ENCODE results near the gene C7orf57.

Gene C7orf57

DNA sequence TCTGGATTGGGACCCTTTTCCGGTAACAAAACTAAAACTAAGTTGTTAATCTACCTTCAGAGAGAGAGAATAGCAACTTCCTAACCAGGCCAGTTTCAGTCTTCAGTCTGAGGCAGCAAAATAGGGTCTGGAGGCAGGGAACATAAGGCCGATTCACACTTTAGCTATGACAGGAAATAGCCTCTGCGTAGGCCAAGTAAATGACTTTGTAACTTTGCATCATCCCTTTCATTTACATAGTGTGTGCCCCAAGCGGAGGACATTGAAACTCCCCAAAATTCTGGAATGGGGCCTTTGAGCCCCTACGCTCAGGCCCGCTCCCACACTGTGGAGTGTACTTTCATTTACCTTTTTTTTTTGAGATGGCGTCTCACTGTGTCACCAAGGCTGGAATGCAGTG lies 52.0 kb downstream of the C7orf57 start:
- peaks cover 48% of the 10 kb centered on the region for H3K4me1 Mint-ChIP-seq
- peaks cover 3% of the 10 kb centered on the region for H3K27me3 Mint-ChIP-seq (ENCODE audit: low read depth, poor library complexity)
- no peaks in the 10 kb centered on the region for H3K9me3 Mint-ChIP-seq
- no peak for DNase-seq
- TF ChIP-seq, protein P1, sequence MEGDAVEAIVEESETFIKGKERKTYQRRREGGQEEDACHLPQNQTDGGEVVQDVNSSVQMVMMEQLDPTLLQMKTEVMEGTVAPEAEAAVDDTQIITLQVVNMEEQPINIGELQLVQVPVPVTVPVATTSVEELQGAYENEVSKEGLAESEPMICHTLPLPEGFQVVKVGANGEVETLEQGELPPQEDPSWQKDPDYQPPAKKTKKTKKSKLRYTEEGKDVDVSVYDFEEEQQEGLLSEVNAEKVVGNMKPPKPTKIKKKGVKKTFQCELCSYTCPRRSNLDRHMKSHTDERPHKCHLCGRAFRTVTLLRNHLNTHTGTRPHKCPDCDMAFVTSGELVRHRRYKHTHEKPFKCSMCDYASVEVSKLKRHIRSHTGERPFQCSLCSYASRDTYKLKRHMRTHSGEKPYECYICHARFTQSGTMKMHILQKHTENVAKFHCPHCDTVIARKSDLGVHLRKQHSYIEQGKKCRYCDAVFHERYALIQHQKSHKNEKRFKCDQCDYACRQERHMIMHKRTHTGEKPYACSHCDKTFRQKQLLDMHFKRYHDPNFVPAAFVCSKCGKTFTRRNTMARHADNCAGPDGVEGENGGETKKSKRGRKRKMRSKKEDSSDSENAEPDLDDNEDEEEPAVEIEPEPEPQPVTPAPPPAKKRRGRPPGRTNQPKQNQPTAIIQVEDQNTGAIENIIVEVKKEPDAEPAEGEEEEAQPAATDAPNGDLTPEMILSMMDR (IDR thresholded peaks at IDR 0.05) = no peak
- peaks cover 11% of the 10 kb centered on the region for H3K36me3 Mint-ChIP-seq (ENCODE audit: low read depth)
- H3K27ac Mint-ChIP-seq = no peak overlapping the region
- H3K4me3 Mint-ChIP-seq = peak overlapping the region; percentile 3

DNA sequence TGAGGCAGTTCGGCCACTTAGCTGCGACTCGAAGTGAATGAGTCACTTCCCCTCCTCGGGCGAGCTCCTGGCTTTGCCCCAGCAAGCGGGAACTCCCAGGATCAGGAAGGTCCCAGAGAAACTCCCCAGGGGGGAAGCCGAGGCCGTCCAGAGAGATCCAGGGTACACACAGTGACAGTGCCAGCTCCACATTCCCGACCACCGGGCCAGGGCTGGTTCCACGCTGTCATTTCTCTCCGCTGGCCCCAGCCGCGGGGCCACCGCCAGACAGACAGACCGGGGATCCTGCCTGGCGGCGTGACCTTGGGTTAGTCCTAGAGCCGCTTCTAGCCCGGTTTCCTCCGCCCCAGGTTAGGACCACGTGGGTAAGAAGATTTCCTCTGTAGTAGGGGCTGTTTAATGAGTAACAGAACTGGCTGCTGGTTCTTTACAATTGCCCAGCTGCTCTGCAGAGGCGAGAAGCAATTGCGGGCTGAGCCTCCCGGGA lies 53.3 kb downstream of the C7orf57 start:
- H3K9me3 Mint-ChIP-seq = no peaks in the 10 kb centered on the region
- peak overlapping the region; percentile 77 for H3K27ac Mint-ChIP-seq
- no peak for DNase-seq
- peaks cover 13% of the 10 kb centered on the region for H3K36me3 Mint-ChIP-seq (ENCODE audit: low read depth)
- peak overlapping the region; percentile 84 for H3K4me3 Mint-ChIP-seq
- TF ChIP-seq, protein P1 (IDR thresholded peaks at IDR 0.05) = no peak
- H3K27me3 Mint-ChIP-seq (ENCODE audit: low read depth, poor library complexity) = no peaks in the 10 kb centered on the region
- H3K4me1 Mint-ChIP-seq = peaks cover 61% of the 10 kb centered on the region

DNA sequence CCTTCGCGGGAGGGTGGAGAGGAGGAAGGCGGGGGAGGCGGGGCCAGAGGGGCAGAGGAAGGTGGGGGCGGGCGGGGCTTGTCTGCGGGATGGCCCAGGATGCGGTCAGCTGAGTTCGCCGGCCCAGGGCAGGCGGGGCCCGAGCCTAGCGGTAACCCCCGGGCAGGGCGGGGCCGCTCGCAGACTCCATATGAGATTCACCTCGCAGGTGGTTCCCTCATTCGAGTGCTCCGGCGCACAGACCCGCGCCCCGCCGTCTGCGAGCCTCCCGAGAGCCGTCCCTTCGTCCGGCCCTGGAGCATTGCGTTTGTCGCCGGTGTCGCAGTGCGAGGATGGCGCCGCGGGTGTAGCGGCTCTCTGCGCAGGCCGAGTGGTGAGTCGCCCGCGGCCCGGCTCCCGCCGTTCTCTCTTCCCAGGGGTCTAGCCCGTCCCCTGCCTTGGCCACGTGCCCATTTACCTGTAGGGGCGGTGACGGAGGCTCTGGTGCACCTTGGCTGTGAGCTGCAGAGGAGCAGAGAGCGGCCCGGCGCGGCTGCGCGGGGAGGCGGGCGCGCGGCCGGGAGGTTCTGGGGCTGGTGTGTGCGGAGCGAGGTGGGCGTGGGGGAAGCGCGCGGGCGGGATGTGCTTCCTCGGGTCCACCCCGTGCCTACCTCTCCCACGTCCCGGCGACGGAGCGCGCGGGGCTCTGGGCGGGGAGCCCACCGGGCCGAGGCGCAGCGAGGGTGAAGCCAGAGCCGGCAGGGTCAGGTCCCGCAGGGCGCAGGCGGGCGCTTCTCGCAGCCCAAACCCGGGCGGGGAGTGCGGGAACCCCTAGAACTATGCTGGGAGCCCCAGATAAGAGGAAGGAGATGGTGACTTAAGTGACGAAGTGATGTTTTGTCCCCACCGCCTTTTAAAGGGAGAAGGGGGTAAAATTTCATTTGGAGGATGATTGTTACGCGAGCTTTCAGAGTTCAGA lies 54.0 kb downstream of the C7orf57 start, which contains the start of gene UPP1:
UPP1 (plus strand) TSS at position 220 of the 958 bp plus-strand sequence. CDS start 5,519 bp downstream, outside the sequence.
- H3K27me3 Mint-ChIP-seq (ENCODE audit: low read depth, poor library complexity) = no peaks in the 10 kb centered on the region
- peaks cover 14% of the 10 kb centered on the region for H3K36me3 Mint-ChIP-seq (ENCODE audit: low read depth)
- peak within 1 kb of the TSS; percentile 77 for H3K27ac Mint-ChIP-seq
- H3K9me3 Mint-ChIP-seq = no peaks in the 10 kb centered on the region
- peak; percentile 89 for DNase-seq
- peak within 1 kb of the TSS; percentile 84 for H3K4me3 Mint-ChIP-seq
- peaks cover 66% of the 10 kb centered on the region for H3K4me1 Mint-ChIP-seq
- TF ChIP-seq, protein P1 (IDR thresholded peaks at IDR 0.05) = no peak

DNA sequence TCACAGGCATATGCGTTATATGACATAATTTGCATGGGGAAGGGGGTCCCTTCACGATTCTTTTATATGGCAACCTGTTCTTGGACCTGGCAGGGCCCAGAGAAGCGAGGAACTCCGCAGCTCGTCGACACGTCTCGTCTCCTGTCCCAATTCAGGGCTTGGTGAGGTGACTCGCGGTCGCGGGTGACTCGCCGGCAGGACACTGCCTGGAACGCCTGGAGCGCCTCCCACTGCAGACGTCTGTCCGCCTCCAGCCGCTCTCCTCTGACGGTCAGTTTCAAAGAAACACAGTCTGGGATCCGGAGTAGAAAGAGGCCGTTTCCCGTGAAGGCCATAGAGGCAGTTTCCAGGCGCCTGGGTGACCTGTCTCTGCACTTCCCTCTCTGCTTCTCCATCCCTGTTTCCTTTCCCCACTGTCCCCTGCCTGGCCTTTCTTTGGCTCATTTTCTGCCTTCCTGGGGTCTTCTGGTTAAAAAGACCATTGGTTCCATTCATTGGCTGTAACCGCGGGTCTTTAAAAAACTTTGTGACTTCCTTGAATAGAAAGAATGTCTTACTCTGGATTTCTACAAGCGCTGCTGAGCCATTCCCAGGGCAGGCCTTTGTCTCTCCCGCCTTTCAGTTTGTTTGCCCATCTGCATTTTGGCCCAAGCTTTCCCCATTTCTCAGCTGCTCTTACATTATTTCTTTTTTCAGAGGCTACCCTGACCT lies 54.9 kb downstream of the C7orf57 start:
- peaks cover 66% of the 10 kb centered on the region for H3K4me1 Mint-ChIP-seq
- DNase-seq = peak; percentile 43
- H3K36me3 Mint-ChIP-seq (ENCODE audit: low read depth) = peaks cover 23% of the 10 kb centered on the region
- no peaks in the 10 kb centered on the region for H3K9me3 Mint-ChIP-seq
- H3K27me3 Mint-ChIP-seq (ENCODE audit: low read depth, poor library complexity) = no peaks in the 10 kb centered on the region
- peak overlapping the region; percentile 84 for H3K4me3 Mint-ChIP-seq
- H3K27ac Mint-ChIP-seq = no peak overlapping the region
- TF ChIP-seq, protein P1 (IDR thresholded peaks at IDR 0.05) = no peak

DNA sequence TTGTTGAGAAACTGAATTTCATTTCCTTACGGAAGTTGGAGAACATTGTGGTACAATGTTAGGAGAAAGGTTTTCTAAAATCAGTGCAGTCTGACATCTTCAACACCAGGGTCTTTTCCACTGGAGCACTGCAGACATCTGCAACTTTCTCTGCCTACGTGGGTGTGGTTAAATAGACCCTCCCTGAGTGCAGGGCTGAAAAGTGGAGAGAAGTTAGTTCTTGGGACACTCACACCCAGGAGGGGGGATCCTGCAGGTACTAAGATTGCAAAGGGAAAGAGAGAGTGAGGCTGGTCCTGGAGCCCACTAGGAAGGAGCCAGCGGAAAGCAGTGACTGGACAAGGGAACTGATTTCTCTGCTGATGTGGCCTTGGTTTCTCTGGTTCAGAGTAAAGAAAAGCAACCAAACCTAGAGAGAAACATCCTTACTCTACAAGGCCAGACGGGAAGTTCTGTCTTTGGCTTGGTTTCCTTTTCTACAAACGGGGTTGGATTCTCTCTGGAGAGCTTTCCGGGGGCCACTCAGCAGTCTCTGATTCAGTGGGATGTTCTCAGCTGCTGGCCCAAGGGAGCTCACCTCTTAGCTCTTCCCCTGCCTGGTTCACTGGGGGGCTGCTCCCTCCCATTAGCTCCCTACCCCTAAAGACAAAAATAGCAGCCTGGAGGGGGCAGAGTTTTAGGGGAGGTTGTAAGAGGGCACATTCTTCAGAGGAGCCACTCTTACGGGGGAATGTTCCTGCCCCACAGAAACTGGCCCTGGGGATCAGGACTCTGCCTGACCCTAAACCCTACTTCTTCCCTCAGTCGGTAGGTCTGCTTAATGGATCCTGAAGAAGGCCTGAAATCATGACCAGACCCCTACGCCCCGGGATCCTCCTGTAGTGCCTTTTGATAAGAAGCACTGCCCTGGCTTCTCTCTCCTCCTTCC lies 56.4 kb downstream of the C7orf57 start:
- no peak for DNase-seq
- H3K36me3 Mint-ChIP-seq (ENCODE audit: low read depth) = peaks cover 27% of the 10 kb centered on the region
- H3K9me3 Mint-ChIP-seq = no peaks in the 10 kb centered on the region
- H3K4me3 Mint-ChIP-seq = peak overlapping the region; percentile 65
- TF ChIP-seq, protein P1 (IDR thresholded peaks at IDR 0.05) = no peak
- no peaks in the 10 kb centered on the region for H3K27me3 Mint-ChIP-seq (ENCODE audit: low read depth, poor library complexity)
- peaks cover 59% of the 10 kb centered on the region for H3K4me1 Mint-ChIP-seq
- no peak overlapping the region for H3K27ac Mint-ChIP-seq

Measured in nephron progenitor cell (in vitro differentiated cells).